Epithelial cell of prostate (primary cell): ENCODE data around the gene PLCB3.
A peak's percentile ranks its signal among the peaks of the same experiment; 100 is the strongest.

ENCODE experiments used
- DNase-seq: peaks from one replicate; pipeline ENCODE4 v3.0.0-alpha.2; 2011; ENCODE audit warnings: low read depth, low spot score
- H3K27ac ChIP-seq: fragments of 450-650 bp; 2 replicates; pipeline ENCODE4 v1.5.1; 2017; ENCODE audit warnings: mild to moderate bottlenecking

PLCB3 gene

DNA sequence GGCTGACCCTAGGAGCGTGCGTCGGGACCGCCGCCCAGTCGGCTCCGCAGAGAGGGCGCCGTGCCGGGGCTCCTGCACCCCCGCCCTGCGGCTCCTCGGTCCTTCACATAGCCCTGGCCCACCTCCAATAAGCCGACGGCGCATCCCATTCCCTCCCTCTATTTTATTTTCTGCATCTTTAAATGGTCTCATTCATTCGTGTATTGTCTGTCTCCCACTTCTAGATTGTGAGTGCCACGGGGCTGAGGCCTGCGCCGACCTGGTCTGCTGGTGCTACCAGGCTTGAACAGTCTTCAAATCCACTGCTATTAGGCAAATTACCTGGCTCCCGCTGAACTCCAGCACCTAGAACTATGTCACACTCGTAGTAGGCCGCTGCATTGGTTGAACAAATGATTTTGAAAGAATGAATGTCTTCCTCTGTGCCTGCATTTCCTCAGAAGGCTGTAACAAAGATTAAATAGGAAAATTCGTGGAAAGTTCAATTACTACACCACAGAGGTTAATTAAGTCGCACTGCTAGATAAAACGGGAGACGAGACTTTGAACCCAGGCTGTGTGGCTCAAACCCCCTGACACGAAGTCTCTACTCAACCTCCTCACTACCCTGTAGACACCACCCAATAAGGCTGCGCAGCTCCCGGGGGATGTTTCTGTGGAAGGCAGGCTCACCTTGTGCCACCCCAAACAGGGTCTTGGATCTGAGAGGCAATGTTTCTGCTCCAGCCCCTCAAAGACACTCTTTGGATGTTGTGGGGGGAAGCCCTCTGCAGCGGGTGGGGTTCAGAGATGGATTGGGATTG, 3.4 kb upstream of the PLCB3 start:
- H3K27ac ChIP-seq: peak overlapping the region; percentile 99
- no peak for DNase-seq

DNA sequence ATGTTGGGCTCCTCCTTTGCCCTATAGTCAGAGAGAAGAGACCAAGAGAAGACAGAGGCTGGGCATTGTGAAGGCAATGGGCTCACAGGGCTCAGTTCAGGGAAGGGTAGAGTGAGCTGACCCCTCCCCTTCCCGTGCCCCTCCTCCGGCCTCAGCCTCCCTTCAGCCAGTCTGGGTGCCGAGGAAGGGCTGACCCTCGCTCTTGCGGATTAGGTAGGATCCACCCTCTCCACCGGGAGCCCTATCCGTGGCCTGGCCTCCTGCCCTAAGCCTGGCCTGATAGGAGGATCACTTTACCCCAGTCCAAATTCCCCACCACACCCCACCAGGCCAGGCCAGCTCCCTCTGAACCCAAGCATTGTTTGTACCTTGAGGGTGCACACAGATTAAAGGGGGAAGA, 2.8 kb upstream of the PLCB3 start:
- no peak overlapping the region for H3K27ac ChIP-seq
- DNase-seq: no peak

DNA sequence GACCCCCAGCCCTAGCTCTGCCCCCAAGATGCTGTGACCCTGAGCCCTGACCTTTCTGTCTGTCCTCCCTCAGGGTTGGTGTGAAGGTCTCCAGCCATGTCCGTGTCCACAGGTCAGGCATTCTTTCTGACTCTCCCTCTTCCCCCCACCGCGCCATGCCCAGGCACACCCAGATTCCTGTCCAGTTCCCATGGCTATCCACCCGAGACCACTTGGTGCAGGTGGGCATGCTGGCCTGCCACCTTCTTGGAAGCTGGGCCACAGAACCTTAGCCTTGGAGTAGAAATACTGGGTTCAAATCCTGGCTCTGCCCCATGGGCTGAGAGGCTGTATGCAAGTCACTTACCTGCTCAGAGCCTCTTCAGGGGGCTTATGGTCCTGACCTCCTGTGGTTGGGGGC, 2.3 kb upstream of the PLCB3 start:
- no peak overlapping the region for H3K27ac ChIP-seq
- no peak for DNase-seq

DNA sequence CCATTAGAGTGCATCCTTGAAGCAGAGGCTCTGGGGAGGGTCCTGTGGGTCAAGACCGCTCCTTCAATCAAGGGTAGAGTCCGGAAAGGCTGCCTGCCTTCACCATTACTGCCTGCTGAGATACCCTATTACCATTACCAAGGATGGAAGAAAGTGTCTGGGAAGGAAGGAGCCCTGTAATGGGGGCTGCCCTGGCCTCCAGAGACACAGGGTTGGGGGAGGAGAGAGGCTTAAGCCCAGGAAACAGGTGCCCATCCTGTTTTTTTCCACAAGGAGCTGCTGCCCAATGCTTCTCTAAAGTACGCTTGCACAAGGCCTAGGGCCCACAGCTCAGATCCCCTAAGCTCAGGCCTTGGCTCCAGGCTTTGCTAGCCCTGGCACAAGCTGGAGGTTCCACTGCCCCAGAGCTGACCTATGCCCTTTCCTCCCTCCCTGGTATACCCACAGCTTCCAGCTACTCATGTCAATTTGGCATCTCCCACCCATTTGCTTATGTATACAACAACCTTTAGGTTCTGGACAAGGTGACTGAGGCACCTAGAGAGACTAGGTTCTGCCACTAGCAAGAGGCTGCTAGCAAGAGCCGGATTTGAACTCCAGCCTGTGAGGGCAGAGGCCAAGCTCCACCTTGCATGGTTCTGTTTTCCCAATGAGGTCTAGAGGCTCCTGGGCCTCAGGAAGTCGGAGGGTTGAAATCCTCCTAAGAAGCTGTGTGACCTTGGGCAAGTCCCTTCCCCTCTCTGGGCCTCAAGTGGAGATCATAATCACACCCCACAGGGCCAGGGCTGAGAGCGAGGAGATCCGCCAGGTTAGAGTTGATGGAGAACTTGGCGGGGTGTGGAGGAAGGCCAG, 1.5 kb upstream of the PLCB3 start:
- no peak overlapping the region for H3K27ac ChIP-seq
- DNase-seq: no peak

DNA sequence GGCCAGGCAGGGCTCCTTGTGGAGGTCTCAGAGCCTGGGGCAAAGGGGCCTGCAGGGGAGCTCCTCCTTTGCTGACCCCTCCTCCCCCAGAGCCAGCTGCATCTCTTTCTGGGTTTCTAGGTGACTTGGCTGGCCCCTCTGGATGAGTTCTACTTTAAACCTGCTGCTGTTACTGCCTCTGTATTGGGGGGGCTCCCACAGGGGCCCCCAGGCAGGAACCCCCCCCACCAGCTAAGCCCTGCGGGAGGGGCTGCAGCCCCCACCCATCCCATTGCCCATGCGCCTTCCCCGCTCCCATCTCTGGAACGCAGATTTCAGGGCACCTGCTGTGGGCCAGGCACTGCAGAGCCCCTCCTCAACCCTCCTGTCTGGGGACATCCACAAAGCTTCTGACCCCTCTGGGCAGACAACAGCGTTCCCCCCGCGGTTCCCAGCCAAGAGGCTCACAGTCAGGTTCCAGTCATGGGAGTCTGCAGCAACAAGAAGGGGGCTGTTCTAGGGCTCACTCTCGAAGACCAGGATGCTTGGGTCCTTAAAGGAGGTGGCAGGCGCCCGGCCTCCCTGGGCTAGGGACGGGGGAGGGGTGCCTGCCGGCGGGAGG, 815 bp upstream of the PLCB3 start:
- H3K27ac ChIP-seq: no peak overlapping the region

DNA sequence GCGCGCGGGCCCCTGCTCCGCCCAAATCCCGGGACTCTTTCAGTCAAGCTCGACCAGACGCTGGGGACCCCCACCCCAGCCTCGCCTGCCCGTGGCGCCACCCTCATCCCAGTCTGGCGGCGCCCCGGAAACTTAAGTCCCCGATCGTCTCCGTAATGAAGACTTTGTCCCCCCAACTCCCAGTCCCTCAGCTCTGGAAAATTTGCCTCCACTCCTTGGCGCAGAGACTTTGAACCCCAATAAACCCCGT, 348 bp downstream of the PLCB3 start:
- peak overlapping the region; percentile 71 for H3K27ac ChIP-seq
- DNase-seq: no peak

More for the DNA sequence above, 815 bp upstream of the PLCB3 start:
- DNase-seq: no peak

DNA sequence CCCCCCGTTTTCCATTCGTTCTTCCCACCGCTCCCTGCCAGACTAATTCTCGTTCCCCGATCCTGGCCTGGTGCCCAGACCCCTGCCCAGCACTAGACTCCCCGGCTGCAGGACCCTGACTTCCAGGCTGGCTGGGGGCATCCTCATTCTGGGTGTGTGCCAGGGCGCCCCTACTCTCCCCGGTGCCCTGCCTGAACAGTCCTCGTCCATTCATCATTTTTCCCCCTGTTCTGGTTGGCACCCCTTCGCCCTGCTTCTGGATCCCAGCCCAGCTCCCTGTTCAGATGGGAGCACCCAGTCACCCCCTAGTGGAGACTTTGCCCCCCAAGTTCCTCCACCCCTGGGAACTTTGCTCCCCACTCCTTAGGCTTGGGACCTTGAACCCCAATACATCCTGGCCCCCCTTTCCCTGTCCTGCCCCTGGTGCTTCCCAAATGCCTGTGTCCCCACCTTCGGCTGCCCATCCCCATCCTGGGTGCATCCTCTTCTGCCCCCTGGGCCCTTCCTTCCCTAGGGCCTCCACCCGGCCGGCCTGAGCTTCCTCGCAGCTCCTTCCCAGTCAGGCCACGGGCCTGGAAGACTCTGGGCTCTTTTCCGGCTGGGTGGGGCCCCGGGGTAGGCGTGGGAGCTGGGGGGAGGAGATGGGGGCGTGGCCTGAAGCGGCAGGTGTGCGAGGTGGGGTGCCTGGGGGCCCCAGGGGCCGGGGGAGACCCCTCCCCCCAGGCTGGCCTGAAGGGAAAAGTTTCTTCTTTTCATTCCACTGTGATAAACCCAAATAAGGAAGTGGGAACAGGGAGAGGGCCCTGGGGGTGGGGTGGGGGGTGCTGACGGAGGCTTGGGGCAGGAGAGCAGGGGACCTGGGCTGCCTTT, 908 bp downstream of the PLCB3 start:
- DNase-seq: no peak
- peak overlapping the region; percentile 71 for H3K27ac ChIP-seq

DNA sequence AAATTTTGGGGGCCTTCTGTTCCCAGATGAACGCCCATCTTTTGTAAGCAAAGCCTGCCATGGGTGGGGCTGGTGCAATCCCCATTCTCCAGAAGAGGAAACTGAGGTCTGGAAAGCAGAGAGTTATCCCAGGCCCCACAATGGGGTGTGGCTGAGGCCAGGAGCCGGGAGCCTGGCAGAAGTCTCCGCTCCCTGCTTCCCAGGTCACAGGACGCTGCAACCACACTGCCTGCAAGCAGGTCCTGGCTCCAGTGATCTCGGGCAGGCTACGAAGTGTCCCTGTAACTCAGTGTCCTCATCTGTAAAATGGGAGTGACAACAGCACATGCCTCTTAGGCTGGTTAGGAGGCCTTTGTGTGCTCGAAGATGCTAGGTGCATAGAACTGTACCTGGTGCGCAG, 1.7 kb downstream of the PLCB3 start:
- H3K27ac ChIP-seq: no peak overlapping the region
- DNase-seq: no peak

DNA sequence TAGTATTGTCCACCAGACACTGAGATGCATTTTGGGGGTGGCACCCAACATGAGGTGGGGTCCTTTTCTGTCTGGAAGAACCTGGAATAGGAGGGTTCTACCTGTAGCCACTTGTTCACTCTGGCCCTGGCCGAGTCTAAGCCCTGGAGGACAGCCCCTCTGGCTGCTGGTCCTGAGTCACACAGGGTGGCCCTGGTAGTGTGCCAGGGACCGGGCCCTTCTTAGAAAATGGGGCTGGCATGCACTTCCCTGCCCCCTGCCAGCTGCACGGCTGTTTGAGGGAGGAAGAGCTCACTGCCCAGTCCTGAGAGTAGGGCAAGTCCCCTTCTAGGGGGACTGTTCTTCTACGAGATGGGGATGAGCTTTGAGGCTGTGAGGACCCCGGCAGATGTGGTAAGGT, 2.2 kb downstream of the PLCB3 start:
- no peak overlapping the region for H3K27ac ChIP-seq
- DNase-seq: no peak

DNA sequence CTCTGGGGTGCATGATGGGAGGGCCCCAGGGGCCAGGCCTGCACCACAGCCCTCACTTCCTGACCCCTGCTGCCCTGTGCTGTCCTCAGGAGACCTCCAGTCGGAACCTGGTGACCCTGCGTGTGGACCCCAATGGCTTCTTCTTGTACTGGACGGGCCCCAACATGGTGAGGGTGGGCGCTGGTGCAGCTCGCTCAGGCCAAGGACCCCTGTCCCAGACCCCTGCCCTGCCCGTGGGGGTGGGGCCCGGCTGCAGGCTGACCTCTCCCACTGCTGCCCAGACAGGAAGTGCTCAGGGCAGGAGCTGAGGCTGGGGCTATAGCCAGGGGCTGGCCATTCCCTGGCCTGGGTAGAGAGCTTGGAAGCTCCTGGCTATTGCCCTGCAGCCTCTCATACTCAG, 3.0 kb downstream of the PLCB3 start:
- DNase-seq: no peak
- no peak overlapping the region for H3K27ac ChIP-seq

DNA sequence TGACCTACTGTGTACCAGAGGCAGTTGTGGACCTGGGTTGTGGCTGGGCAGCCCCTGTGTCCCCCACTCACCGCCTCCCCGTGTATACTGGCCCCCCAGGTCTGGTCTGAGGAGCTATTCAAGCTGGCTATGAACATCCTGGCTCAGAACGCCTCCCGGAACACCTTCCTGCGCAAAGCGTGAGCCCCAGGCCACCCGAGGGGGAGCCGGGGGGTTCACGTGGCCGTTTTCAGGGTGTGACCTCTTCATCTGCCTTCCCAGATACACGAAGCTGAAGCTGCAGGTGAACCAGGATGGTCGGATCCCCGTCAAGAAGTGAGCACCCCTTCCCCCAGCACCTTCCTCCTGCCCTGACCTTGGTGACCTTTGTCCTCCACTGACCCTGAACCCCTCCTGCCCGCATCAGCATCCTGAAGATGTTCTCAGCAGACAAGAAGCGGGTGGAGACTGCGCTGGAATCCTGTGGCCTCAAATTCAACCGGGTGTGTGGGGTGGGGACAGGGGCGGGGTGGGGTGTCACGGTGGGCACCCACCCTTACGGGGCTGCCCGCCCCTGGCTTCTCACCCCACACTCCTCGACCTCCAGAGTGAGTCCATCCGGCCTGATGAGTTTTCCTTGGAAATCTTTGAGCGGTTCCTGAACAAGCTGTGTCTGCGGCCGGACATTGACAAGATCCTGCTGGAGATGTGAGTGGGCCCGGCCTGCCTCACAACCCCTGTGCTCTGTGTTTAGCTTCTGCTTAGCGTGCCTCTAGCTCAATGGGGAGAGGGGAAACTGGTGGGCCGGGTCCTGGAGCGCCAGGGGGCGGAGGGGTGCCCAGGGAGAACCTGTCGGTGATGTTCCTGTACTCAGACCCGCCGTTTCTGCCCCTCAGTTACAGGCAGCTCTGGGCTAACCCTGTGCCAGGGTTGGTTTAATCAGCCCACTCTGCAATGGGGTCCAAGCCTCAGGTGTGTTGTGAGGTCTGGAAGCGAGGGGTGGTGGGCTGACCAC, 4.1 kb downstream of the PLCB3 start:
- H3K27ac ChIP-seq: no peak overlapping the region
- DNase-seq: no peak

DNA sequence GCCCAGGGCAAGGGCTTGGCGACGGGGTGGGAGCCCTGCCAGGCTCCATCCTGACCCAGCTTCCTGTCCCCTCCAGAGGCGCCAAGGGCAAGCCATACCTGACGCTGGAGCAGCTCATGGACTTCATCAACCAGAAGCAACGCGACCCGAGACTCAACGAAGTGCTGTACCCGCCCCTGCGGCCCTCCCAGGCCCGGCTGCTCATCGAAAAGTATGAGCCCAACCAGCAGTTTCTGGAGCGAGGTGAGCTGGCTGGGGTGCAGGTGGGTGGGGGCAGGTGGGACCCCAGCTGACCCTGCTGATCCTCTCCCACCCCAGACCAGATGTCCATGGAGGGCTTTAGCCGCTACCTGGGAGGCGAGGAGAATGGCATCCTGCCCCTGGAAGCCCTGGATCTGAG, 5.0 kb downstream of the PLCB3 start:
- no peak for DNase-seq
- H3K27ac ChIP-seq: no peak overlapping the region

DNA sequence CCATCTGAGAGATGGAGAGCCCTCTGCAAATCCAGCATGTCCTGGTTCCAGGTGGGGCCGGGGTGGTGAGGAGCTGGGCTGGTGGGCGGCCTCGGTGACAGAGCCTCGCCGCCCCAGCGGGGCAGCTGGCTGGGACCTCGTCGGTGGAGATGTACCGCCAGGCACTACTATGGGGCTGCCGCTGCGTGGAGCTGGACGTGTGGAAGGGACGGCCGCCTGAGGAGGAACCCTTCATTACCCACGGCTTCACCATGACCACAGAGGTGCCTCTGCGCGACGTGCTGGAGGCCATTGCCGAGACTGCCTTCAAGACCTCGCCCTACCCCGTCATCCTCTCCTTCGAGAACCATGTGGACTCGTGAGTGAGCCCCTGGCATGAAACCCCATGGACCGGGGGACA, 7.0 kb downstream of the PLCB3 start:
- no peak for DNase-seq
- no peak overlapping the region for H3K27ac ChIP-seq

DNA sequence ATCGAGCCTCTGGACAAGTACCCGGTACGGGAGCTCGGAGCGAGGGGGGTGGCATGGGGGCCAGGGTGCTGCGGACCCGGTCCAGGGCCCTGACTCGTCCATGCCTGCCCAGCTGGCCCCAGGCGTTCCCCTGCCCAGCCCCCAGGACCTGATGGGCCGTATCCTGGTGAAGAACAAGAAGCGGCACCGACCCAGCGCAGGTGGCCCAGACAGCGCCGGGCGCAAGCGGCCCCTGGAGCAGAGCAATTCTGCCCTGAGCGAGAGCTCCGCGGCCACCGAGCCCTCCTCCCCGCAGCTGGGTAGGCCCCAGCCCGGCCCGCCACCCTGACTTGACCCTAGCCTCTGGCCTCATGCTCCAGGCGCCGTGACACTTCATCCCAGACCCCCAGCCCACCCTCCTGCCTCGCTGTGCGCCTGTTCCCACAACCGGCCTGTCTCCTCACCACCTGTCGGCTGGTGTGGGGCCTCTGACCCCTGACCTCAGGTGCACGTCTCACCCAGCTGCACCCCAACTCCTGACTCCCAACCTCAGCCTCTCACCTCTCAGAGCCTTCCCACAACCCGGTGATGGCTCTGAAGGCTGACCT, 7.7 kb downstream of the PLCB3 start:
- DNase-seq: no peak
- no peak overlapping the region for H3K27ac ChIP-seq

DNA sequence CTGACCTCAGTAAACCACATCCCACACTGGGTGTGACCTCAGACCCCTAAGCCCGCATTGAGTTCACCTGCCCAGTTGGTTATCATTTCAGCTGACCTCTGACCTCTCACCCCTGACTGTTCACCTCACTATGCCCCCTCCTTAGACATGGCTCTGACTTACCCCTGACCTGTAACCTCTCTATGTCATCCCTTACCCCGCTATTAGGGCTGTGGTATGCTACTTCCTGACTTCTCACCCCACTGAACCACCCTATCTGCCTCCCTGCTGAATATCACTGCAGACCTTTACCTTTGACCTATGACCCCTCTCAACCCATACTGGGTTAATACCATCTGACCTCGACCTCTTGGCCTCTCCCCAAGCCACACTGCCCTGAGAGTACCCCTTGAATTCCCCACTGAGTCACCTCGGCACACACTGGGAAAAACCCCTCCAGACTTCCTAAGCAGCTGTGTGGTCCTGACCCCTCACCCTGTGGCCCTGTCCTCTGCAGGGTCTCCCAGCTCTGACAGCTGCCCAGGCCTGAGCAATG, 8.3 kb downstream of the PLCB3 start:
- no peak for DNase-seq
- no peak overlapping the region for H3K27ac ChIP-seq

DNA sequence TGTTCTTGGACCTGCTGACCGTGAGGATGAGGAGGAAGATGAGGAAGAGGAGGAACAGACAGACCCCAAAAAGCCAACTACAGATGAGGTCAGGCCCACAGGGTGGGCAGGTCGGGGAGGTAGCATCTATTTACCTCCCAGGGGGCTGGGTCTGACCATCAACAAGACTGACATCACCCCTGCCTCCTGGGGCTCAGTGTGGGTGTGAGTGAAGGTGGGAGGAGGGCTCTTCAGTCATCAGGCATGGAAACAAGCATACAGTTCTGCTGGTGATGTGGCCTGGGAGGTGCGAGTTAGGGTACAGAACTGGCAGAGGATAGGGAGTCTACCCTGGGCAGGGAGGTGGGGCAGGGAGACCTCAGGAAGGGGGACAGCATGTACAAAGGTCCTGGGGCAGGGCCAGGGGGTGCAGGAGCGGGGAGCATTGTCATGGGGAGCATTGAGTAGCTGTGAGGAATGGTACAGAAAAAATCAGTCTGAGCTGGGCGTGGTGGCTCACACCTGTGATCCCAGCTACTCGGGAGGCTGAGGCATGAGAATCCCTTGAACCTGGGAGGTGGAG, 8.9 kb downstream of the PLCB3 start:
- DNase-seq: no peak
- no peak overlapping the region for H3K27ac ChIP-seq

DNA sequence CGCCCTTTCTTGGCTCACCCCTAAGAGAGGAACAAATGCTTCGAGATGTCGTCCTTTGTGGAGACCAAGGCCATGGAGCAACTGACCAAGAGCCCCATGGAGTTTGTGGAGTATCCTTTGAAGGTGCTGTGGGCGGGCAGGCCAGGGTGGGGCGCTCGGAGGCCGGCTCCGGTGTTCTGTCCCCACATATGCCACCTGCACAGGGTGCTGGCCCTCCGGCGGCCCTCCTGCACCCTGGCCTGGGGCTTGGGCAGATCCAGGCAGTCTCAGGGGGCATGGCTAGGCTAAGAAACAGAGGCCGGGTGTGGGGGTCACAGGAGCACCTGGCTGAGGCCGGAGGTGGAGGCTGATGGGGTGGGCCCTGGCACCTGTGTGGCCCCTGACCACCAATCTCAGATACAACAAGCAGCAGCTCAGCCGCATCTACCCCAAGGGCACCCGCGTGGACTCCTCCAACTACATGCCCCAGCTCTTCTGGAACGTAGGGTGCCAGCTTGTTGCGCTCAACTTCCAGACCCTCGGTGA, 10.3 kb downstream of the PLCB3 start:
- DNase-seq: no peak
- H3K27ac ChIP-seq: no peak overlapping the region

DNA sequence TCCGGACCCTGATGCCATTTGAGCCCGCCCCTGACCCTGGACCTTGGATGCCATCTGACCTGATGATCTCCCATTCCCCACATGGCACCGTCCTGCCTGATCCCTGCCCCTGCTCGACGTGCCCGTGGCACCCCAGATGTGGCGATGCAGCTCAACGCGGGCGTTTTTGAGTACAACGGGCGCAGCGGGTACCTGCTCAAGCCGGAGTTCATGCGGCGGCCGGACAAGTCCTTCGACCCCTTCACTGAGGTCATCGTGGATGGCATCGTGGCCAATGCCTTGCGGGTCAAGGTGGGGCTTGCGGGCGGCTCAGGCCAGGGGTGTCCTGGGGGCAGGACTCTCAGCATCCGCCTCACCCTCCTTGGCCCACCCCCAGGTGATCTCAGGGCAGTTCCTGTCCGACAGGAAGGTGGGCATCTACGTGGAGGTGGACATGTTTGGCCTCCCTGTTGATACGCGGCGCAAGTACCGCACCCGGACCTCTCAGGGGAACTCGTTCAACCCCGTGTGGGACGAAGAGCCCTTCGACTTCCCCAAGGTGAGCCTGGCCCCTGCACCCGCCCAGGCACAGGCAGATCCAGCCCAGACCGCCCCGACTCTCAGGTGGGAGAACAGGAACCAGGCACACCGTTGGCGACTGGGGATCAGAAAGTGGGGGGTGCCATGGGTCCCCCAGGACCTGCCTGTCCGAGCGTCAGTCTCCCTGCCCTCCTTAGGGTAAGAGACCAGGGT, 11.1 kb downstream of the PLCB3 start:
- no peak overlapping the region for H3K27ac ChIP-seq
- no peak for DNase-seq
